Nephron progenitor cell (in vitro differentiated cells): ENCODE results near the gene AGBL4.

ENCODE experiments used
- DNase-seq: peaks from one replicate; pipeline ENCODE4 v3.0.0; 2021
- H3K27ac Mint-ChIP-seq: 2 replicates; pipeline ENCODE4 v1.8.0; 2021; ENCODE audit warnings: mild to moderate bottlenecking, moderate library complexity, mixed read lengths
- H3K27me3 Mint-ChIP-seq: 2 replicates; pipeline ENCODE4 v1.8.0; 2021; ENCODE audit warnings: mild to moderate bottlenecking, low read depth, mixed read lengths; ENCODE audit not compliant: poor library complexity
- H3K36me3 Mint-ChIP-seq: 2 replicates; pipeline ENCODE4 v1.8.0; 2021; ENCODE audit warnings: low read depth, mixed read lengths
- H3K4me1 Mint-ChIP-seq: 2 replicates; pipeline ENCODE4 v1.8.0; 2021; ENCODE audit warnings: mixed read lengths
- H3K4me3 Mint-ChIP-seq: 2 replicates; pipeline ENCODE4 v1.8.0; 2021; ENCODE audit warnings: mild to moderate bottlenecking, moderate library complexity, mixed read lengths
- H3K9me3 Mint-ChIP-seq: 2 replicates; pipeline ENCODE4 v1.8.0; 2021; ENCODE audit warnings: mild to moderate bottlenecking, moderate library complexity, mixed read lengths
- TF ChIP-seq, protein P1 (sequence below): fragments of 200-600 bp; sonication (generic); IDR thresholded peaks from 2 replicates; pipeline ENCODE4 v1.5.0; 2021; ENCODE audit warnings: antibody characterized with exemption

The AGBL4 gene

DNA sequence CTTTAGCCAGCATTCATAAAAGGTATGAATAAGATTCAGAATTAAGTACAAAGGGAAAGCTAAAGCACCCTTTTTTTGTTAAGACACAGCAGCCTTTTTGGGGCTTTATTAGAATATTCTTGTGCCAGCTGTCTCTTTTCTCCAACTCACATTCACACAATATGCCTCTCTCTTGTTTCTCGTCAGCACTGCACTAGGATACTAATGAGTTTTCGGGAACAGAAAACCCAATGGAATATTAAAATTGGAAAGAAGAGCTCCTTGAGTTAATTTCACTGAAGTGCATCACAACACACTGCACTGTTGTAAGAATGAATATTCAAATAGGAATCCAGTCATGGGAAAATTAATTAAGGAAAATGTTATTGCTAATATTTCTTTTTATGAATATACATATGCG lies 836.7 kb downstream of the AGBL4 start:
- no peaks in the 10 kb centered on the region for H3K4me1 Mint-ChIP-seq
- no peaks in the 10 kb centered on the region for H3K27me3 Mint-ChIP-seq
- peaks cover 85% of the 10 kb centered on the region for H3K9me3 Mint-ChIP-seq
- no peaks in the 10 kb centered on the region for H3K36me3 Mint-ChIP-seq
- TF ChIP-seq, protein P1, sequence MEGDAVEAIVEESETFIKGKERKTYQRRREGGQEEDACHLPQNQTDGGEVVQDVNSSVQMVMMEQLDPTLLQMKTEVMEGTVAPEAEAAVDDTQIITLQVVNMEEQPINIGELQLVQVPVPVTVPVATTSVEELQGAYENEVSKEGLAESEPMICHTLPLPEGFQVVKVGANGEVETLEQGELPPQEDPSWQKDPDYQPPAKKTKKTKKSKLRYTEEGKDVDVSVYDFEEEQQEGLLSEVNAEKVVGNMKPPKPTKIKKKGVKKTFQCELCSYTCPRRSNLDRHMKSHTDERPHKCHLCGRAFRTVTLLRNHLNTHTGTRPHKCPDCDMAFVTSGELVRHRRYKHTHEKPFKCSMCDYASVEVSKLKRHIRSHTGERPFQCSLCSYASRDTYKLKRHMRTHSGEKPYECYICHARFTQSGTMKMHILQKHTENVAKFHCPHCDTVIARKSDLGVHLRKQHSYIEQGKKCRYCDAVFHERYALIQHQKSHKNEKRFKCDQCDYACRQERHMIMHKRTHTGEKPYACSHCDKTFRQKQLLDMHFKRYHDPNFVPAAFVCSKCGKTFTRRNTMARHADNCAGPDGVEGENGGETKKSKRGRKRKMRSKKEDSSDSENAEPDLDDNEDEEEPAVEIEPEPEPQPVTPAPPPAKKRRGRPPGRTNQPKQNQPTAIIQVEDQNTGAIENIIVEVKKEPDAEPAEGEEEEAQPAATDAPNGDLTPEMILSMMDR, result no peak
- H3K4me3 Mint-ChIP-seq, result no peak overlapping the region
- no peak for DNase-seq
- no peak overlapping the region for H3K27ac Mint-ChIP-seq

DNA sequence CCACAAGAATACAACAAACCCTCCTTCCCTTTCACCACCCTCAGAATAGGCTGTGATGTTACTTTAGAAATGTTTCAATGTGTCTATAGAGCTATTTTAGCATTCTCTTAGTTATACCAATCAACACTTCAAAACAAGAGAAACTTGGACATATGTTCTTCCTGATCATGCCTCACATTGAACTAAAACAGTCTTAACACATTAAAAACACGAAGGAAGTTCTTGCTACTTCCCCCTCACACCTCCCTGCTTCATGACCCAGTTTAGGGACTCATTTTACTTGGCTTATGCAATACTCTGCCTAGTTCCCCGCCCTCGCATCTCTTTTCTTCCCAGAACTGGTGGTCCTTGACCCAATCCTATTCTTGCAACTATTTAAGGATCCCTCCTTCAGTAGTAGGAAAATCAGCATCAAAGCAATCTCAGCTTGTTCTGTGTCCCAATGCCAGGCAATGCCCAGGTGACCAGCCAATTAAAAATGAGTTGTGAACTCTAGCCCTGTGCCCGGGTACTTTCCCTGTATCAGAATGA lies 838.2 kb downstream of the AGBL4 start:
- DNase-seq, result no peak
- no peak overlapping the region for H3K27ac Mint-ChIP-seq
- no peaks in the 10 kb centered on the region for H3K27me3 Mint-ChIP-seq

DNA sequence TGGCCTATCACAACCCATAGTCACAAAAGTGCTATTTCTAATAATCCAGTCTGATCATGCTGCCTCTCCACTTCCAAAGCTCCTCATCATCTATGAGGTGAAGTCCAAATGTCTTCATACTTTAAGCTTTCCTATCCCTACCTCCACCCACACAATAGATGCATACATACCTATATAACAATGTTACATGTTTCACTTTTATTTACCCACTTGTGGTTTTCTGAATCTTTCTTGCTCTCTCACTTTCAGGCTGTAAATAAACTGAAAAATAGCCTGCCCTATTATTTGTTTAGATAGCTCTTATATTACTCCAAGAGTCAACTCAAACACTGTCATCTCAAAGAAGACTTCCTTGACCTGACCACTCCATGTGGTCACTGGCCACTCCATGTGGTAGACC lies 840.3 kb downstream of the AGBL4 start:
- Mint-ChIP-seq H3K27me3 (no peaks in the 10 kb centered on the region), H3K9me3 (peaks cover 87% of the 10 kb centered on the region), H3K36me3 (no peaks in the 10 kb centered on the region), H3K27ac (no peak overlapping the region), H3K4me3 (no peak overlapping the region), H3K4me1 (no peaks in the 10 kb centered on the region)
- DNase-seq, result no peak
- TF ChIP-seq, protein P1, result no peak

More for the DNA sequence above, 838.2 kb downstream of the AGBL4 start:
- no peak overlapping the region for H3K4me3 Mint-ChIP-seq
- H3K36me3 Mint-ChIP-seq, result no peaks in the 10 kb centered on the region
- no peaks in the 10 kb centered on the region for H3K4me1 Mint-ChIP-seq
- TF ChIP-seq, protein P1, result no peak
- H3K9me3 Mint-ChIP-seq, result peaks cover 88% of the 10 kb centered on the region

DNA sequence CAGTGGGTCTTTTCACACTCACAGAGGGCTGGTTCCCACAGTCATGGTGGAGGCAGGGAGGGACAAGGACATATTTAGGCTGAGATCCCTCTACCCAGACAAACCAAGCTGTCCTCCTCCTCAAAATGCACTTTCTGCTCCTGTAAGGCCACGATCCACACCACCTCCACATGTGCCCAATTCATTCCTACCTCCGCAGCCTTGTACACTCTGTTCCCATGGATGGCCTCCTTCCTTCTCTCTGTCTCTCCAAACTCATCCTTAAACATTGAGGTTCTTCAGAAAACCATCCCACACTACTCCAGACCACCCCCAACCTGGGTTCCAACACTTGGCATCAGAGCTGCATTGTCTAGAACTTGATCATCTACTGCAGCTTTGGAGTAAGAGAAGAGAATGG lies 842.7 kb downstream of the AGBL4 start:
- H3K36me3 Mint-ChIP-seq, result no peaks in the 10 kb centered on the region
- H3K27me3 Mint-ChIP-seq, result no peaks in the 10 kb centered on the region
- H3K4me3 Mint-ChIP-seq, result no peak overlapping the region
- H3K27ac Mint-ChIP-seq, result no peak overlapping the region
- TF ChIP-seq, protein P1, result no peak
- H3K4me1 Mint-ChIP-seq, result no peaks in the 10 kb centered on the region
- H3K9me3 Mint-ChIP-seq, result peaks cover 80% of the 10 kb centered on the region
- no peak for DNase-seq

DNA sequence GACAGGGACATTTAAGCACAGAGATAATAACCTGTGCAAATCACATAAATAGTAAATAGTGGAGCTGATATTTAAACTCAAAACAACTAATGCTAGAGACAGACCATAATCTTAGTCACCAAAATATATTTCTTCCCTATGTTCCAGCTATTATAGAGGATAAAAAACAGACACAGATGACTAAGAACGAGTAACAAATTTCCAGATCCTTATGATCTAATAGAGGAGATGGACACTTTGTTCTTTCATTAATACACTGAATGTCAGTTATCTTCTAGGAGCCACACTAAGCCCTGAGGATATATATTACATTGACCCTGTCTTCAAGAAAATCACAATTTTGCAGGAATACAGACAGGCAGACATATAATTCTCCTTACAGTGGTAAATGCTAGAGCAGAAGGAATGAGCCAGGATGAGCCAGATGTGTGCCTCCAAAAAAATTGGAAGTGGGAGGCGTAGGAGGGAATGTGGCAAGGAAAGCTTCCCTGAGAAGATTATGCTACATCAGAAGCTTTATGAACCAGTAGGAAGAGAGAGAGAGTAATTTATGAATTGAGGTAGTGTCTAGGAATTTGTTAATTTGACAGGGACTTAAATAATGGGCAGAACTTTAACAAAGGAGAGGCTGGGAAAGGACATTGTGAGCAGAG lies 851.7 kb downstream of the AGBL4 start:
- Mint-ChIP-seq H3K27me3 (peaks cover 6% of the 10 kb centered on the region), H3K9me3 (peaks cover 65% of the 10 kb centered on the region), H3K4me3 (no peak overlapping the region), H3K36me3 (no peaks in the 10 kb centered on the region), H3K4me1 (no peaks in the 10 kb centered on the region), H3K27ac (no peak overlapping the region)
- no peak for DNase-seq
- TF ChIP-seq, protein P1, result no peak

DNA sequence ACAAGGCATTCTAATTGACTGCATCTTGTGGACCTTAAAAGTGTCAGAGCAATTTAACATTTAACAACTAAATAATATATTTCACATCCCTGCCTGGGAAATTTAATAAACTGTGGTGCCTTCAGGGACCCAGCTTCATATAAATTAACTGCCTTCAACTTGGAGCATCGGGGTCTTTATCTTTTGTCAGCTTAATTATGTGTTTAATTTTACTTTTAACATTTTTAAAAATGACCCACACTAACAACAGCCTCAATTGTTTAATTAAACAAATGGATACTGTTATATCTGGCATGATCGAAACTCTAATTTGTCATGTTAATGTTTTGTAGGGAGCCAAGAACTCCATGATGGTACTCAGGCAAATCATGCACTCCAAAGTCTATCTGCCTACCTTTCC lies 857.7 kb downstream of the AGBL4 start:
- H3K4me3 Mint-ChIP-seq, result no peak overlapping the region
- DNase-seq, result no peak
- TF ChIP-seq, protein P1, result no peak
- no peaks in the 10 kb centered on the region for H3K27me3 Mint-ChIP-seq
- H3K4me1 Mint-ChIP-seq, result no peaks in the 10 kb centered on the region
- peaks cover 60% of the 10 kb centered on the region for H3K9me3 Mint-ChIP-seq
- H3K27ac Mint-ChIP-seq, result no peak overlapping the region
- no peaks in the 10 kb centered on the region for H3K36me3 Mint-ChIP-seq
